Activated CD4-positive, alpha-beta T cell treated with anti-CD3 and anti-CD28 coated beads for 48 hours (primary cell): Measurements from ENCODE around the gene FBXO4.

Source experiments
- DNase-seq: peaks from one replicate; pipeline ENCODE4 v3.0.0-alpha.2; 2020

FBXO4 gene

GRCh38 chr5:41985945-41986695 is 61.0 kb downstream of the FBXO4 start:
- no peak for DNase-seq
